CD4-positive, alpha-beta T cell (primary cell): ENCODE data around the gene DENND1A. TPM values are rescaled to one million over a fixed set of nuclear protein-coding genes. Genes with fewer than 3 reads are reported as not detected.

Experiments used
- ATAC-seq: fragments of 200-7000 bp; cut with Tn5 transposase; one replicate; pipeline ENCODE4 v1.10.0; 2022; ENCODE audit warnings: mild to moderate bottlenecking; ENCODE audit not compliant: poor library complexity
- CTCF ChIA-PET: fragments of 350-600 bp; sonication (Branson Sonifier 250); formaldehyde crosslinking; loops from one replicate; lab custom pipeline; 2021; ENCODE audit warnings: antibody characterized with exemption, inconsistent platforms; lab: Charles Lee
- POLR2A ChIA-PET: fragments of 350-600 bp; sonication (Branson Sonifier 250); formaldehyde crosslinking; loops from one replicate; lab custom pipeline; 2021; ENCODE audit warnings: antibody characterized with exemption, inconsistent platforms; lab: Charles Lee
- DNase-seq, 14 experiments: peaks; one replicate each; pipeline ENCODE4 v3.0.0-alpha.2; 2013 to 2020; ENCODE audit warnings: mixed read lengths in 2 of 14
- H3K27ac ChIP-seq, 2 donors: one replicate each; pipeline versions ENCODE4 v1.5.1 to v1.7.0; 2013; ENCODE audit warnings: low read length in 2 of 2, low read depth in 1 of 2, mild to moderate bottlenecking in 1 of 2
- H3K27me3 ChIP-seq, 2 experiments: 1 replicate in 1 of 2; 2 replicates in 1 of 2; pipeline versions ENCODE4 v1.6.1 to v1.7.0; 2013; ENCODE audit warnings: low read length in 2 of 2, control low read depth in 1 of 2, mild to moderate bottlenecking in 1 of 2, moderate library complexity in 1 of 2; ENCODE audit not compliant: insufficient read depth in 2 of 2, control insufficient read depth in 1 of 2
- H3K36me3 ChIP-seq: one replicate; pipeline ENCODE4 v1.6.1; 2013; ENCODE audit warnings: low read length, control low read depth; ENCODE audit not compliant: insufficient read depth
- H3K4me1 ChIP-seq: one replicate; pipeline ENCODE4 v1.6.1; 2013; ENCODE audit warnings: low read length, control low read depth; ENCODE audit not compliant: insufficient read depth
- H3K4me3 ChIP-seq: one replicate; pipeline ENCODE4 v1.5.1; 2013; ENCODE audit warnings: mild to moderate bottlenecking, low read length, moderate library complexity
- H3K9me3 ChIP-seq, 2 experiments: 1 replicate in 1 of 2; 2 replicates in 1 of 2; pipeline versions ENCODE4 v1.6.1 to v1.7.0; 2013; ENCODE audit warnings: low read length in 2 of 2, mild to moderate bottlenecking in 2 of 2, control low read depth in 1 of 2, moderate library complexity in 1 of 2; ENCODE audit not compliant: control insufficient read depth in 1 of 2, insufficient read depth in 1 of 2
- H3K27ac Mint-ChIP-seq: one replicate; pipeline ENCODE4 v1.8.0; 2020; ENCODE audit warnings: mixed read lengths
- H3K27me3 Mint-ChIP-seq: one replicate; pipeline ENCODE4 v1.8.0; 2021; ENCODE audit warnings: mixed read lengths
- H3K36me3 Mint-ChIP-seq: one replicate; pipeline ENCODE4 v1.8.0; 2021; ENCODE audit warnings: low read depth, mixed read lengths
- H3K4me1 Mint-ChIP-seq: one replicate; pipeline ENCODE4 v1.8.0; 2021; ENCODE audit warnings: low read depth, mixed read lengths
- H3K4me3 Mint-ChIP-seq: one replicate; pipeline ENCODE4 v1.8.0; 2020; ENCODE audit warnings: mild to moderate bottlenecking, mixed read lengths
- H3K9me3 Mint-ChIP-seq: one replicate; pipeline ENCODE4 v1.8.0; 2020; ENCODE audit warnings: mixed read lengths
- CTCF ChIP-seq: fragments of 200-600 bp; IDR thresholded peaks from one replicate; pipeline ENCODE4 v1.8.0; 2022; ENCODE audit warnings: antibody characterized with exemption, mild to moderate bottlenecking
- intact Hi-C, 2 experiments: fragments of 100-400 bp; cut with DNase I in 1 of 2; cut with micrococcal nuclease in 1 of 2; formaldehyde crosslinking; loops; one replicate each; pipeline versions ENCODE4 v1.15.1 to v1.9.0; 2023 to 2025; cut with DNase I, micrococcal nuclease
- total RNA-seq, 174 experiments: library from RNA in 2 of 174; stranded (reverse) in 2 of 174; gene quantifications; one replicate each; pipeline ENCODE4 v1.2.3 and lab custom pipeline; 2021 to 2026

DENND1A gene
- total RNA-seq, 2 experiments from 2014 or later, result 20.0 to 20.6 TPM

GRCh38 chr9:123424552-123425225 lies 505.2 kb downstream of the DENND1A start:
- no peaks in the 10 kb centered on the region for H3K4me1 Mint-ChIP-seq
- H3K9me3 ChIP-seq, result no peaks in the 10 kb centered on the region
- intact Hi-C loops, result no loop called here
- peaks cover 9% of the 10 kb centered on the region for H3K36me3 ChIP-seq
- no peak for TF ChIP-seq CTCF
- no peaks in the 10 kb centered on the region for H3K27me3 Mint-ChIP-seq
- H3K4me3 Mint-ChIP-seq, result no peak overlapping the region
- ChIA-PET CTCF (no interaction called here), POLR2A (no interaction called here)
- H3K27me3 ChIP-seq, result no peaks in the 10 kb centered on the region
- H3K27ac ChIP-seq, result no peak overlapping the region
- ATAC-seq (no peak), DNase-seq (no peak)
- no peak overlapping the region for H3K4me3 ChIP-seq
- H3K27ac Mint-ChIP-seq, result no peak overlapping the region
- H3K9me3 Mint-ChIP-seq, result no peaks in the 10 kb centered on the region
- peaks cover 50% of the 10 kb centered on the region for H3K36me3 Mint-ChIP-seq
- no peaks in the 10 kb centered on the region for H3K4me1 ChIP-seq

- Histone ChIP-seq H3K4me3 (no peak overlapping the region), H3K9me3 (no peaks in the 10 kb centered on the region), H3K27ac (no peak overlapping the region), H3K27me3 (no peaks in the 10 kb centered on the region), H3K4me1 (no peaks in the 10 kb centered on the region), H3K36me3 (peaks cover 9% of the 10 kb centered on the region)
- ChIA-PET POLR2A (no interaction called here), CTCF (no interaction called here)
- intact Hi-C loops, result no loop called here
- no peaks in the 10 kb centered on the region for H3K4me1 Mint-ChIP-seq
- TF ChIP-seq CTCF, result no peak
- DNase-seq, result no peak
- peaks cover 46% of the 10 kb centered on the region for H3K36me3 Mint-ChIP-seq
- no peak overlapping the region for H3K4me3 Mint-ChIP-seq
- no peaks in the 10 kb centered on the region for H3K9me3 Mint-ChIP-seq
- no peaks in the 10 kb centered on the region for H3K27me3 Mint-ChIP-seq
- no peak for ATAC-seq
- no peak overlapping the region for H3K27ac Mint-ChIP-seq
Observed at GRCh38 chr9:123424131-123424530, 505.8 kb downstream of the DENND1A start.

GRCh38 chr9:123423311-123423640 lies 506.6 kb downstream of the DENND1A start:
- H3K27ac ChIP-seq, result no peak overlapping the region
- H3K4me1 ChIP-seq, result no peaks in the 10 kb centered on the region
- Mint-ChIP-seq H3K4me1 (no peaks in the 10 kb centered on the region), H3K27me3 (no peaks in the 10 kb centered on the region), H3K36me3 (peaks cover 44% of the 10 kb centered on the region), H3K4me3 (no peak overlapping the region), H3K9me3 (no peaks in the 10 kb centered on the region), H3K27ac (no peak overlapping the region)
- intact Hi-C loops, result no loop called here
- H3K36me3 ChIP-seq, result peaks cover 9% of the 10 kb centered on the region
- no peaks in the 10 kb centered on the region for H3K27me3 ChIP-seq
- no peak for ATAC-seq
- H3K4me3 ChIP-seq, result no peak overlapping the region
- POLR2A ChIA-PET, result no interaction called here
- DNase-seq, result no peak
- TF ChIP-seq CTCF, result no peak
- CTCF ChIA-PET, result no interaction called here
- no peaks in the 10 kb centered on the region for H3K9me3 ChIP-seq
